Retinal pigment epithelial cell (primary cell): ENCODE results near the gene NACC2.

ENCODE experiments used
- DNase-seq: peaks from one replicate; pipeline ENCODE4 v3.0.0-alpha.2; 2010; ENCODE audit warnings: low read depth
- H3K4me3 ChIP-seq: 2 replicates; pipeline ENCODE4 v1.5.1; 2011; ENCODE audit warnings: mild to moderate bottlenecking, low read length, control low read depth, moderate library complexity
- CTCF ChIP-seq: conservative IDR thresholded peaks from 2 replicates; pipeline ENCODE4 v1.5.1; 2011; ENCODE audit warnings: low read depth, low read length, control low read depth, inconsistent platforms

The NACC2 gene

DNA sequence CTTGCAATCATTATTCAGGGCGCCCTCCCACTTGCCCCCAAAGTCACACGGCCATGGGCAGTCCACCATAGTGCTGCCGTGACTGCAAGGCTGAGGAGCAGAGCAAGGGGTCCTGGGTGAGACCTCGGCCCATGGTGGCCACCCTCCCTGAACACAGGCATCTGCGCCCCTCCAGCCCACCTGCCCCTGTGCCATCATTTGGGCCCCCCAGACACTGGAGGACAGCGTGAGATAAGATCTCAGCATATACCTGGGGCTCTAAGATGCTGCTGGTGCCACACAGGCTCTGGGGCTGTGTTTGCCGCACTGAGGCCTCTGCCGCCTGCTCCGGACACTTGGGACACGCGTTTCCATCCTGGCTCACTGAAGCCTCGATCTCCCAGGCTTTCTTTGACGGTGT is 20.1 kb upstream of the NACC2 start:
- DNase-seq = no peak
- no peak overlapping the region for H3K4me3 ChIP-seq
- no peak for TF ChIP-seq CTCF

- no peak for DNase-seq
- TF ChIP-seq CTCF = no peak
- H3K4me3 ChIP-seq = no peak overlapping the region
Observed at GRCh38 chr9:136114610-136115009, 19.5 kb upstream of the NACC2 start.

GRCh38 chr9:136112541-136112940 is 17.5 kb upstream of the NACC2 start:
- TF ChIP-seq CTCF = no peak
- no peak overlapping the region for H3K4me3 ChIP-seq
- DNase-seq = no peak

DNA sequence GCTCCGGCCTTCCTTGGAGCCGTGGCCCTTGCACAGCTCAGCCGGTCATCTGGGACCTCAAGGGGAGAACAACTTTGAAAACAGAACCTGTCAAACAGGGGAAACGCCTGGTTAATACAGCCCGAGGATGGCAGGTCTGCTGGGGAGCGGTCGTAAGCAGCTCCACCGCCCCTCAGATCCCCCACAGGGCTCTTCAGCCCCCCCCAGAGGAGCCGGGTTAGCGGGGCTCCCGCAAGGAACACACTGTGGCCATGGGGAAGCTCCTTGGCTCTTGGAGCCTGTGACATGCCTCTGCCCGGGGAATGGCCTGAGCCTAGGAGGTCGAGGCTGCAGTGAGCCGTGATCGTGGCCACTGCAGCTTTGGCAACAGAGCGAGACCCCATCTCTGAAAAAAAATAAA is 16.8 kb upstream of the NACC2 start:
- H3K4me3 ChIP-seq = no peak overlapping the region
- no peak for DNase-seq
- TF ChIP-seq CTCF = no peak

DNA sequence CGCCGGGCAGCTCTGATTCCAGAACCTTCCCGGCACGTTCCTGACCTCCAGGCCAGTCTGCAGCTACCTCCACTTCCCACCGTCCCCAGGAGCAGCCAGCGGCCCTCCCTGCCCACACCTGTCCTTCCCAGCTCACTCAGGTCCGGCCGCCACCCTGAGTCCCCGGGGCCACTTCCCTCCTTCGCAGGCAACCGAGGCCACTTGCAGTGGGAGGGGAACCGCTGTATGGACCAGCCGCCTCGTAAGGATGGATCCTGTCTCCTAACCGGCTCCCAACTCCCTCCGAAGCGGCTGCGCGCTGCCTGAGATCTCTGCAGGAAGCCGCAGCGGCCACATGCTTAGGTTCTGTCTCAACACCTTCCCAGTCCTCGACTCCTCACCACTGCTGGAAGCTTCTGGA is 16.1 kb upstream of the NACC2 start:
- no peak overlapping the region for H3K4me3 ChIP-seq
- no peak for TF ChIP-seq CTCF
- no peak for DNase-seq

GRCh38 chr9:136110082-136111061 is 15.3 kb upstream of the NACC2 start:
- peak overlapping the region; percentile 7 for H3K4me3 ChIP-seq
- DNase-seq = no peak
- peak; percentile 36 for TF ChIP-seq CTCF
